BE2C (cell line): ENCODE measurements around the gene ASAP3.
A peak's percentile ranks its signal among the peaks of the same experiment; 100 is the strongest.

ENCODE experiments used
- DNase-seq: peaks from one replicate; pipeline ENCODE4 v3.0.0-alpha.2; 2020
- H3K27me3 ChIP-seq: fragments of 250-450 bp; sonication (Bioruptor Pico); 2 replicates; pipeline ENCODE4 v1.5.1; 2020; ENCODE audit warnings: mild to moderate bottlenecking
- H3K36me3 ChIP-seq: fragments of 250-450 bp; sonication (Bioruptor Pico); 2 replicates; pipeline ENCODE4 v1.5.1; 2020; ENCODE audit warnings: mild to moderate bottlenecking
- H3K4me1 ChIP-seq: fragments of 250-450 bp; sonication (Bioruptor Pico); 2 replicates; pipeline ENCODE4 v1.5.1; 2020
- H3K4me3 ChIP-seq: 2 replicates; pipeline ENCODE4 v1.5.1; 2011; ENCODE audit warnings: low read depth, low read length
- H3K9me3 ChIP-seq: fragments of 250-450 bp; sonication (Bioruptor Pico); 2 replicates; pipeline ENCODE4 v1.5.1; 2020
- TF ChIP-seq, protein P1 (sequence below): IDR thresholded peaks from 2 replicates; pipeline ENCODE4 v1.5.1; 2012; ENCODE audit warnings: mild to moderate bottlenecking, low read depth, low read length

The ASAP3 gene

DNA sequence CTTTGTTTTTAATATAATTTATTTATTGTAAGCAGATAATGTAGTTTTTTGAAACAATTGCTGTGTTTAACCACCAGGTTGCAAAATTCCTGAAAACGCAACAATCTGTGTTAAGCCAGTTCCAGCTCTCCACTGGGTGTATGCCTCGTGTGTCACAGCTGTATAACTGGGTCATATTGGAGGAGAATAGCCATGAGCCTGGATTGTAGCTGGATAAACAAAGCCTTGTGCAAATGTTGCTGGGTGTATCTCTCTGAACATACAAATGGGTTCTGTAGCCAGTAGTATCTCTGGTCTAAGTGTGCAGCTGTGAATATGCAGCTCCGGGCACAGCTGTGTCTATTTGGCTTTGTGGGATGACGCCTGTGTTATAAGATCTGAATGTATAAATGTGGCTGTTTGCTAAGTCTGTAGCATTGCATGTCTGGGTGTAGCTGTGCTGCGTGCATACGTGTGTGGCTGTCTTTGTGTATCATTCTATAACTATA lies 62.2 kb downstream of the ASAP3 start:
- no peaks in the 10 kb centered on the region for H3K27me3 ChIP-seq
- TF ChIP-seq, protein P1, sequence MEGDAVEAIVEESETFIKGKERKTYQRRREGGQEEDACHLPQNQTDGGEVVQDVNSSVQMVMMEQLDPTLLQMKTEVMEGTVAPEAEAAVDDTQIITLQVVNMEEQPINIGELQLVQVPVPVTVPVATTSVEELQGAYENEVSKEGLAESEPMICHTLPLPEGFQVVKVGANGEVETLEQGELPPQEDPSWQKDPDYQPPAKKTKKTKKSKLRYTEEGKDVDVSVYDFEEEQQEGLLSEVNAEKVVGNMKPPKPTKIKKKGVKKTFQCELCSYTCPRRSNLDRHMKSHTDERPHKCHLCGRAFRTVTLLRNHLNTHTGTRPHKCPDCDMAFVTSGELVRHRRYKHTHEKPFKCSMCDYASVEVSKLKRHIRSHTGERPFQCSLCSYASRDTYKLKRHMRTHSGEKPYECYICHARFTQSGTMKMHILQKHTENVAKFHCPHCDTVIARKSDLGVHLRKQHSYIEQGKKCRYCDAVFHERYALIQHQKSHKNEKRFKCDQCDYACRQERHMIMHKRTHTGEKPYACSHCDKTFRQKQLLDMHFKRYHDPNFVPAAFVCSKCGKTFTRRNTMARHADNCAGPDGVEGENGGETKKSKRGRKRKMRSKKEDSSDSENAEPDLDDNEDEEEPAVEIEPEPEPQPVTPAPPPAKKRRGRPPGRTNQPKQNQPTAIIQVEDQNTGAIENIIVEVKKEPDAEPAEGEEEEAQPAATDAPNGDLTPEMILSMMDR = no peak
- H3K4me1 ChIP-seq = peaks cover 20% of the 10 kb centered on the region
- DNase-seq = no peak
- H3K36me3 ChIP-seq = no peaks in the 10 kb centered on the region
- no peak overlapping the region for H3K4me3 ChIP-seq
- no peaks in the 10 kb centered on the region for H3K9me3 ChIP-seq

DNA sequence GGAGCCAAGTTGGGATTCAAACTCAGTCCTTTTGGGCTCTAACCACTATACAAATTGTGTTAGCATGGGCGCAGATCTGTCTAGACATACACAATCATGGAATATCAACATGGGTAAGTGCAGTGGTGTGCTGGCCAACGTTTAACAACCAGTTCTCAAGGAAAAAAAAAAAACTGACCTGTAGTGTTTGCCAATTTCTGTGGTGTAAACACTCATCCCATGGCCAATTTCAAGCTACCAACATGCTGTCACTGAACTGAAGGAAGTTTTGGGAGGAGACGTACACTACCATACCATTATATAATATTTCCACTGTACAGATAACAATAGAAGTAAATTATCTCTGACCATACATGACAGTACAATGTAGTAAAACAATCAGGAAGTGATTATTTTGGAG lies 62.6 kb downstream of the ASAP3 start:
- no peak for DNase-seq
- TF ChIP-seq, protein P1 = no peak
- no peak overlapping the region for H3K4me3 ChIP-seq
- no peaks in the 10 kb centered on the region for H3K27me3 ChIP-seq
- no peaks in the 10 kb centered on the region for H3K9me3 ChIP-seq
- H3K36me3 ChIP-seq = no peaks in the 10 kb centered on the region
- peaks cover 20% of the 10 kb centered on the region for H3K4me1 ChIP-seq

DNA sequence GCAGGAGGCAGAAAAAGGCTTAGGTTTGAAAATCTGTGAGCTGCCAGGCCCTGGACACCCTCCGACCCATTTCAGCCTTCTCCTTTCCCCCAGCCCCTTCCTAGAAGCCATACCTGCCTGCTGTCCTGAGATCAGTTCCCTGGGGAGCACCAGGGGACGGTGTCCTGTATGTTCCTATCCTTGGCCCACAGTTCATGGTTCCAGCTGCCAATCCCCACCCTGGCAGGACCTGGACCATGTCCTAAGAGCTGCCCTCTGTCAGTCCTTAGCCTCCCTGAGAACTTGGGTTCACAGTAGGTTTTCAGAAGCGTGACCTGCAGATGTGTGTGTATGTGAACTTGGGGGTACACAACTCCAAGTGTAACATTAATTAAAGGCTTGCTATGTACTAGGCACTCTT lies 63.2 kb downstream of the ASAP3 start:
- DNase-seq = no peak
- no peaks in the 10 kb centered on the region for H3K36me3 ChIP-seq
- peaks cover 20% of the 10 kb centered on the region for H3K4me1 ChIP-seq
- no peaks in the 10 kb centered on the region for H3K27me3 ChIP-seq
- TF ChIP-seq, protein P1 = no peak
- H3K4me3 ChIP-seq = no peak overlapping the region
- no peaks in the 10 kb centered on the region for H3K9me3 ChIP-seq

DNA sequence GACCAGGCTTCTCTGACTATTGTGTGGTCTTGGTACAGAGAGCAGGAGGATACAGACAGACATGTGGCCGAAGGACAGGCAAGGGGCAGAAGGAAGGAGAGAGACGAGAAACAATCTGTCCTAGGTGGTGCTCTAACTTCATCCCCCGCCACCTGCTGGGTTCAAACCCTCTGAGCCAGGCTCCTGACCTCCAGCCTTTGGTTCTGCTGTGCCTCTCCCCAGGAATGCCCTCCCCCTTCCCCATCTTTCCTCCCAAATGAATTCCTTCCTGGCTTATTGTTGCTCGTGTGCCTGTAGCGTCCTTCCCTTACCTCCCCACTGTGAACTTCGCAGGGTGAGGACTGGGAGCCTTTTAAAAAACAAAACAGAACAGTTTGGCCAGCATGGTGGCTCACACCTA lies 64.8 kb downstream of the ASAP3 start:
- Histone ChIP-seq H3K4me1 (peaks cover 20% of the 10 kb centered on the region), H3K27me3 (no peaks in the 10 kb centered on the region)
- no peak for DNase-seq

DNA sequence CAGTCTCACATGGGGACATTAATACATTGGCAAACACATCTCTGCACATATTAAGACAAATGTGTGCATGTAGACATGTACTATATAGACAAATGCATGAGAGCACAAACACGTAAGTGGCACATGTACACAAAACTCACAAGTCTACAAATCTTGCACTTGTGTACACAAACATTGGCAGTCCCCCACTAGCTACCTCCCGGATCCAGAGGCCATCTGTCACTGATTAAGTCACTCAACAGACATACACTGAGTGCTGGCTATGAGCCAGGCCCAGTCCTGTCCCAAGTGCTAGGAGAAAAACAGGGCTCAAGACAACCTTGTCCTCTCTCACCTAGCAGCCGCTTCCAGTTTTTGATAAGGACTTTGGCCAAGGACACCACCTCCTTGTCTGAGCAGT lies 66.4 kb downstream of the ASAP3 start:
- Histone ChIP-seq H3K9me3 (no peaks in the 10 kb centered on the region), H3K4me3 (no peak overlapping the region), H3K27me3 (no peaks in the 10 kb centered on the region), H3K36me3 (no peaks in the 10 kb centered on the region), H3K4me1 (peaks cover 12% of the 10 kb centered on the region)
- TF ChIP-seq, protein P1 = no peak
- peak; percentile 85 for DNase-seq

More for the DNA sequence above, 64.8 kb downstream of the ASAP3 start:
- Histone ChIP-seq H3K36me3 (no peaks in the 10 kb centered on the region), H3K9me3 (no peaks in the 10 kb centered on the region), H3K4me3 (no peak overlapping the region)
- TF ChIP-seq, protein P1 = no peak

DNA sequence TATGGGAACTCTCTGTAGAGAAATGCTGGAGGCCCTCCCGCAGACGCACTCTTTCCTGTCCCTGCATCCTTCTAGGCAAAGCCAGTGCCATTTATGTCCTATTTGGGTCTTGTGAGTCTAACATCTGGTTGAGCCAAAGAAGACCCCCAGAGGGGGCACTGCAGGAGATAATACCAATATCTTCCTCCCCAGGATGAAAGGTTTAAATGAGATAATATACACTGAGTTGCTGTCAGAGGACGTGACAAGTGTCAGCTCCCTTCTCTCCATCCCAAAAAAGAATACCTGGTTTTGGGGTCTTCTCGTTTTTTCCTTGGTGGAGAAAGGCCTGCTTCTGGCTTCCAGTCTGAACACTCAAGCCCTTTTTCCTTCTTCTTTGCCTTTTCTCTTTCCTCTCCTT lies 67.0 kb downstream of the ASAP3 start:
- no peak for DNase-seq
- no peaks in the 10 kb centered on the region for H3K27me3 ChIP-seq
- TF ChIP-seq, protein P1 = no peak

More for the DNA sequence above, 67.0 kb downstream of the ASAP3 start:
- H3K4me1 ChIP-seq = peaks cover 8% of the 10 kb centered on the region
- no peaks in the 10 kb centered on the region for H3K9me3 ChIP-seq
- H3K4me3 ChIP-seq = no peak overlapping the region
- no peaks in the 10 kb centered on the region for H3K36me3 ChIP-seq
